H1 (cell line): ENCODE results near the gene CNIH3.
"Not testable (repeated sequence)": the region's sequence is repeated elsewhere in the genome, so short reads cannot be mapped to it uniquely, and the experiment has no call there.

Source experiments
- CEBPB ChIP-seq: IDR thresholded peaks from 2 replicates; pipeline ENCODE4 v1.6.1; 2012; ENCODE audit warnings: low read depth, low read length
- CTCF ChIP-seq, 3 experiments: IDR thresholded peaks; 1 replicate in 2 of 3; 2 replicates in 1 of 3; pipeline versions ENCODE4 v1.5.1 to v1.6.1; 2011; ENCODE audit warnings: low read length in 3 of 3, mild to moderate bottlenecking in 3 of 3, inconsistent platforms in 2 of 3, low read depth in 1 of 3, moderate library complexity in 1 of 3; ENCODE audit not compliant: insufficient read depth in 1 of 3; ENCODE audit errors: control extremely low read depth in 1 of 3
- SIN3A ChIP-seq, 2 experiments: IDR thresholded peaks in 1 of 2; conservative IDR thresholded peaks in 1 of 2; 2 replicates each; pipeline ENCODE4 v1.6.1; 2011 to 2012; ENCODE audit warnings: low read length in 2 of 2, improper control_type of control experiment in 1 of 2, low read depth in 1 of 2, mild to moderate bottlenecking in 1 of 2

DNA sequence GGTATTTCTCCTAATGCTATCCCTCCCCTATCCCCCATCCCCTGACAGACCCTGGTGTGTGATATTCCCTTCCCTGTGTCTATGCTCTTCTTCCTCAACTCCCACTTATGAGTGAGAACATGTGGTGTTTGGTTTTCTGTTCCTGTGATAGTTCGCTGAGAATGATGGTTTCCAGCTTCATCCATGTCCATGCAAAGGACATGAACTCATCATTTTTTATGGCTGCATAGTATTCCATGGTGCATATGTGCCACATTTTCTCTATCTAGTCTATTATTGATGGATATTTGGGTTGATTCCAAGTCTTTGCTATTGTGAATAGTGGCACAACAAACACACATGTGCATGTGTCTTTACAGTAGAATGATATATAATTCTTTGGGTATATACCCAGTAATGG, 49.6 kb upstream of the CNIH3 start:
- TF ChIP-seq CTCF (IDR thresholded peaks at IDR 0.05; ENCODE audit: control extremely low read depth in 1 of 3, insufficient read depth in 1 of 3, low read depth in 1 of 3, low read length in 3 of 3); SIN3A (conservative IDR thresholded peaks at IDR 0.05 in 1 of 2, IDR thresholded peaks at IDR 0.05 in 1 of 2; ENCODE audit: low read depth in 1 of 2, low read length in 2 of 2); CEBPB: not testable (repeated sequence)
